ENCODE measurements around the gene RHOG. TPM values are rescaled to one million over a fixed set of nuclear protein-coding genes. Genes with fewer than 3 reads are reported as not detected.
A peak's percentile ranks its signal among the peaks of the same experiment; 100 is the strongest.

The RHOG gene
- 59.7 TPM for total RNA-seq

GRCh38 chr11:3840870-3841425, at the start of gene RHOG:
TSS of gene RHOG (minus strand) at chr11:3840959. CDS start at chr11:3828138, 12,821 bp downstream.
- peak; percentile 81 for ATAC-seq

GRCh38 chr11:3890014-3890413, 49.3 kb upstream of the RHOG start:
- no peak for ATAC-seq

GRCh38 chr11:3888876-3889275, 48.1 kb upstream of the RHOG start:
- no peak for ATAC-seq

- no peak for ATAC-seq
These were observed 46.2 kb upstream of the RHOG start for GRCh38 chr11:3886985-3887384.

- ATAC-seq, result no peak
These were observed 45.1 kb upstream of the RHOG start for GRCh38 chr11:3885855-3886254.

- no peak for ATAC-seq
These were observed 41.9 kb upstream of the RHOG start for GRCh38 chr11:3882655-3883054.

GRCh38 chr11:3880724-3881123, 40.0 kb upstream of the RHOG start:
- ATAC-seq, result peak; percentile 29

- ATAC-seq, result no peak
These were observed 39.3 kb upstream of the RHOG start for GRCh38 chr11:3879967-3880542.

GRCh38 chr11:3879216-3879966, 38.6 kb upstream of the RHOG start:
- ATAC-seq, result no peak

GRCh38 chr11:3878258-3878584, 37.5 kb upstream of the RHOG start:
- ATAC-seq, result no peak

- no peak for ATAC-seq
These were observed 36.9 kb upstream of the RHOG start for GRCh38 chr11:3877364-3878257.

- no peak for ATAC-seq
These were observed 35.9 kb upstream of the RHOG start for GRCh38 chr11:3876613-3877012.

GRCh38 chr11:3873712-3874349, 33.1 kb upstream of the RHOG start:
- no peak for ATAC-seq

GRCh38 chr11:3867209-3868091, 26.7 kb upstream of the RHOG start:
- peak; percentile 51 for ATAC-seq

- ATAC-seq, result no peak
These were observed 26.1 kb upstream of the RHOG start for GRCh38 chr11:3866836-3867208.

GRCh38 chr11:3866206-3866605, 25.4 kb upstream of the RHOG start:
- ATAC-seq, result peak; percentile 33

GRCh38 chr11:3865388-3866193, 24.8 kb upstream of the RHOG start:
- peak; percentile 45 for ATAC-seq

- ATAC-seq, result no peak
These were observed 20.9 kb upstream of the RHOG start for GRCh38 chr11:3861683-3862082.

- peak; percentile 58 for ATAC-seq
These were observed 20.2 kb upstream of the RHOG start for GRCh38 chr11:3860898-3861393.

GRCh38 chr11:3860375-3860774, 19.6 kb upstream of the RHOG start:
- no peak for ATAC-seq
